Thymus (tissue), 11 donors: ENCODE measurements around the gene ZYX. TPM values are rescaled to one million over a fixed set of nuclear protein-coding genes. Genes with fewer than 3 reads are reported as not detected.
A peak's percentile ranks its signal among the peaks of the same experiment; 100 is the strongest.
"Not testable (repeated sequence)": the region's sequence is repeated elsewhere in the genome, so short reads cannot be mapped to it uniquely, and the experiment has no call there.

ENCODE experiments used
- DNase-seq, 9 donors: peaks; one replicate each; pipeline ENCODE4 v3.0.0-alpha.2; 2013; ENCODE audit warnings: low spot score in 9 of 9, low read depth in 6 of 9, missing footprints in 1 of 9
- H3K27ac ChIP-seq, 2 donors: one replicate each; pipeline ENCODE4 v1.5.1; 2013; ENCODE audit warnings: control low read depth in 1 of 2, low read depth in 1 of 2, low read length in 1 of 2, mild to moderate bottlenecking in 1 of 2, moderate library complexity in 1 of 2
- H3K27me3 ChIP-seq, 2 donors: one replicate each; pipeline ENCODE4 v1.5.1; 2013; ENCODE audit warnings: low read length in 1 of 2; ENCODE audit not compliant: control insufficient read depth in 2 of 2, insufficient read depth in 1 of 2
- H3K36me3 ChIP-seq, 2 donors: one replicate each; pipeline ENCODE4 v1.5.1; 2013; ENCODE audit warnings: low read length in 1 of 2, mild to moderate bottlenecking in 1 of 2, moderate library complexity in 1 of 2; ENCODE audit not compliant: control insufficient read depth in 2 of 2, insufficient read depth in 2 of 2
- H3K4me1 ChIP-seq, 2 donors: one replicate each; pipeline ENCODE4 v1.5.1; 2013; ENCODE audit warnings: low read length in 2 of 2; ENCODE audit not compliant: control insufficient read depth in 2 of 2, insufficient read depth in 2 of 2
- H3K4me3 ChIP-seq, 2 donors: one replicate each; pipeline ENCODE4 v1.5.1; 2013; ENCODE audit warnings: low read length in 2 of 2, control low read depth in 1 of 2, mild to moderate bottlenecking in 1 of 2
- H3K9me3 ChIP-seq, 2 donors: one replicate each; pipeline ENCODE4 v1.5.1; 2013; ENCODE audit warnings: low read length in 1 of 2, mild to moderate bottlenecking in 1 of 2; ENCODE audit not compliant: control insufficient read depth in 2 of 2, insufficient read depth in 1 of 2
- WGBS: extraction: QIAGEN DNeasy Blood & Tissue Kit; methylation state at CpG from one replicate; pipeline ENCODE4 v1.1.7; 2013; 5-methylcytosine and 5-hydroxymethylcytosine counted together
- polyA plus RNA-seq: library from polyadenylated mRNA; stranded (reverse); fragments of 200-250 nt; gene quantifications from one replicate; pipeline ENCODE4 v1.2.3, GENCODE V29; 2013
- total RNA-seq: library from RNA; stranded (reverse); fragments of 120-200 nt; gene quantifications from one replicate; pipeline ENCODE4 v1.2.4, GENCODE V29; 2013
- donor health status: healthy.

ZYX gene
- total and polyA plus RNA-seq, 2 donors, result 16.8 to 113 TPM

- no peak overlapping the region for H3K4me3 ChIP-seq
- DNase-seq, result no peak
- no peaks in the 10 kb centered on the region for H3K9me3 ChIP-seq
- peak overlapping the region in 1 of 2 donors; percentile 1 for H3K27ac ChIP-seq
- no peaks in the 10 kb centered on the region for H3K27me3 ChIP-seq
- 94% methylated on average over 11 of the region's 11 CpGs for WGBS
- H3K4me1 ChIP-seq, result peaks cover 0 to 5% of the 10 kb centered on the region in 2 donors
- H3K36me3 ChIP-seq, result peaks cover 0 to 16% of the 10 kb centered on the region in 2 donors
Observed at GRCh38 chr7:143418681-143419458, 37.7 kb downstream of the ZYX start.

- Histone ChIP-seq H3K4me3 (no peak overlapping the region), H3K9me3 (no peaks in the 10 kb centered on the region), H3K36me3 (peaks cover 0 to 16% of the 10 kb centered on the region in 2 donors), H3K4me1 (peaks cover 0 to 5% of the 10 kb centered on the region in 2 donors), H3K27ac (no peak overlapping the region), H3K27me3 (no peaks in the 10 kb centered on the region)
- WGBS, result 75% methylated on average over 4 of the region's 4 CpGs
- DNase-seq, result no peak
Observed at GRCh38 chr7:143419880-143420279, 38.7 kb downstream of the ZYX start.

GRCh38 chr7:143420624-143421023, 39.5 kb downstream of the ZYX start:
- H3K9me3 ChIP-seq, DNase-seq, H3K27ac ChIP-seq, H3K4me1 ChIP-seq, H3K4me3 ChIP-seq, H3K27me3 ChIP-seq: not testable (repeated sequence)
- H3K36me3 ChIP-seq, result peaks cover 0 to 16% of the 10 kb centered on the region in 2 donors
- 61% methylated on average over 3 of the region's 3 CpGs for WGBS

GRCh38 chr7:143422033-143422432, 40.9 kb downstream of the ZYX start:
- H3K36me3 ChIP-seq, result peaks cover 0 to 16% of the 10 kb centered on the region in 2 donors
- no peaks in the 10 kb centered on the region for H3K9me3 ChIP-seq
- no peak overlapping the region for H3K27ac ChIP-seq
- 96% methylated on average over 3 of the region's 3 CpGs for whole genome bisulfite sequencing
- DNase-seq, result no peak
- peaks cover 0 to 5% of the 10 kb centered on the region in 2 donors for H3K4me1 ChIP-seq
- no peaks in the 10 kb centered on the region for H3K27me3 ChIP-seq
- no peak overlapping the region for H3K4me3 ChIP-seq

GRCh38 chr7:143424476-143424875, 43.3 kb downstream of the ZYX start:
- H3K4me3 ChIP-seq, H3K9me3 ChIP-seq, H3K27ac ChIP-seq, DNase-seq, H3K4me1 ChIP-seq, H3K27me3 ChIP-seq: not testable (repeated sequence)
- WGBS, result 97% methylated on average over 34 of the region's 34 CpGs
- H3K36me3 ChIP-seq, result peaks cover 0 to 11% of the 10 kb centered on the region in 2 donors

GRCh38 chr7:143426479-143427142, 45.5 kb downstream of the ZYX start:
- H3K4me3 ChIP-seq, result no peak overlapping the region
- H3K27me3 ChIP-seq, result no peaks in the 10 kb centered on the region
- DNase-seq, result no peak
- H3K4me1 ChIP-seq, result no peaks in the 10 kb centered on the region
- no peak overlapping the region for H3K27ac ChIP-seq
- no peaks in the 10 kb centered on the region for H3K9me3 ChIP-seq
- WGBS, result 90% methylated on average over 2 of the region's 2 CpGs
- H3K36me3 ChIP-seq, result peaks cover 0 to 3% of the 10 kb centered on the region in 2 donors

- H3K36me3 ChIP-seq, result peaks cover 0 to 3% of the 10 kb centered on the region in 2 donors
- WGBS, result 96% methylated on average over 10 of the region's 10 CpGs
- no peaks in the 10 kb centered on the region for H3K27me3 ChIP-seq
- no peak overlapping the region for H3K27ac ChIP-seq
- no peak for DNase-seq
- no peaks in the 10 kb centered on the region for H3K4me1 ChIP-seq
- H3K4me3 ChIP-seq, result no peak overlapping the region
- no peaks in the 10 kb centered on the region for H3K9me3 ChIP-seq
Observed at GRCh38 chr7:143429770-143430698, 48.9 kb downstream of the ZYX start.

- no peak for DNase-seq
- peaks cover 0 to 2% of the 10 kb centered on the region in 2 donors for H3K4me1 ChIP-seq
- H3K9me3 ChIP-seq, result no peaks in the 10 kb centered on the region
- no peak overlapping the region for H3K4me3 ChIP-seq
- H3K27ac ChIP-seq, result no peak overlapping the region
- H3K36me3 ChIP-seq, result peaks cover 0 to 3% of the 10 kb centered on the region in 2 donors
- no peaks in the 10 kb centered on the region for H3K27me3 ChIP-seq
- 49% methylated on average over 2 of the region's 2 CpGs for WGBS
Observed at GRCh38 chr7:143431109-143431508, 50.0 kb downstream of the ZYX start.
